H1 (cell line): Measurements from ENCODE around the gene MSH2.

ENCODE experiments used
- CBX5 ChIP-seq: fragments of 300-800, 300-1000 bp; sonication (generic); IDR thresholded peaks from 2 replicates; pipeline ENCODE4 v1.7.1; 2016; ENCODE audit warnings: antibody characterized with exemption, low read length, low read depth
- CHD2 ChIP-seq: IDR thresholded peaks from 2 replicates; pipeline ENCODE4 v1.6.1; 2012; ENCODE audit warnings: low read length, improper control_type of control experiment
- POLR2A ChIP-seq, 2 experiments: IDR thresholded peaks; 1 replicate in 1 of 2; 2 replicates in 1 of 2; pipeline ENCODE4 v1.6.1; 2011; ENCODE audit warnings: low read depth in 2 of 2, low read length in 2 of 2, mild to moderate bottlenecking in 2 of 2; ENCODE audit errors: control extremely low read depth in 1 of 2
- TCF12 ChIP-seq: IDR thresholded peaks from 2 replicates; pipeline ENCODE4 v1.6.1; 2011; ENCODE audit warnings: low read depth, mild to moderate bottlenecking, low read length
- ZNF274 ChIP-seq: IDR thresholded peaks from 2 replicates; pipeline ENCODE4 v1.7.0; 2012; ENCODE audit warnings: low read length, borderline replicate concordance; ENCODE audit errors: extremely low read depth
- TF ChIP-seq, protein P1 (sequence below), 3 experiments: IDR thresholded peaks; 1 replicate in 2 of 3; 2 replicates in 1 of 3; pipeline versions ENCODE4 v1.5.1 to v1.6.1; 2011; ENCODE audit warnings: low read length in 3 of 3, mild to moderate bottlenecking in 3 of 3, inconsistent platforms in 2 of 3, low read depth in 1 of 3, moderate library complexity in 1 of 3; ENCODE audit not compliant: insufficient read depth in 1 of 3; ENCODE audit errors: control extremely low read depth in 1 of 3

GRCh38 chr2:47520302-47520630, 117.3 kb downstream of the MSH2 start:
- TF ChIP-seq, protein P1, sequence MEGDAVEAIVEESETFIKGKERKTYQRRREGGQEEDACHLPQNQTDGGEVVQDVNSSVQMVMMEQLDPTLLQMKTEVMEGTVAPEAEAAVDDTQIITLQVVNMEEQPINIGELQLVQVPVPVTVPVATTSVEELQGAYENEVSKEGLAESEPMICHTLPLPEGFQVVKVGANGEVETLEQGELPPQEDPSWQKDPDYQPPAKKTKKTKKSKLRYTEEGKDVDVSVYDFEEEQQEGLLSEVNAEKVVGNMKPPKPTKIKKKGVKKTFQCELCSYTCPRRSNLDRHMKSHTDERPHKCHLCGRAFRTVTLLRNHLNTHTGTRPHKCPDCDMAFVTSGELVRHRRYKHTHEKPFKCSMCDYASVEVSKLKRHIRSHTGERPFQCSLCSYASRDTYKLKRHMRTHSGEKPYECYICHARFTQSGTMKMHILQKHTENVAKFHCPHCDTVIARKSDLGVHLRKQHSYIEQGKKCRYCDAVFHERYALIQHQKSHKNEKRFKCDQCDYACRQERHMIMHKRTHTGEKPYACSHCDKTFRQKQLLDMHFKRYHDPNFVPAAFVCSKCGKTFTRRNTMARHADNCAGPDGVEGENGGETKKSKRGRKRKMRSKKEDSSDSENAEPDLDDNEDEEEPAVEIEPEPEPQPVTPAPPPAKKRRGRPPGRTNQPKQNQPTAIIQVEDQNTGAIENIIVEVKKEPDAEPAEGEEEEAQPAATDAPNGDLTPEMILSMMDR (IDR thresholded peaks at IDR 0.05; ENCODE audit: control extremely low read depth in 1 of 3, insufficient read depth in 1 of 3, low read depth in 1 of 3, low read length in 3 of 3), result no peak
- TF ChIP-seq TCF12 (no peak), CHD2 (no peak), ZNF274 (no peak), POLR2A (IDR thresholded peaks at IDR 0.05; ENCODE audit: control extremely low read depth in 1 of 2, low read depth in 2 of 2, low read length in 2 of 2) (no peak), CBX5 (no peak)
